Activated CD8-positive, alpha-beta T cell treated with anti-CD3 and anti-CD28 coated beads, Interleukin-2, amount 10 ng/mL, durations not matched to agents 7 days and 5 days (primary cell): ENCODE measurements around the gene MACC1. TPM values are rescaled to one million over a fixed set of nuclear protein-coding genes. Genes with fewer than 3 reads are reported as not detected.

ENCODE experiments used
- ATAC-seq: fragments of 150-1000 bp; cut with Tn5 transposase; one replicate; pipeline ENCODE4 v1.10.0; 2021; ENCODE audit warnings: moderate library complexity
- CTCF ChIA-PET: fragments of 350-600 bp; sonication (Branson Sonifier 250); formaldehyde crosslinking; loops from one replicate; lab custom pipeline; 2021; ENCODE audit warnings: antibody characterized with exemption; lab: Charles Lee
- POLR2A ChIA-PET: fragments of 350-600 bp; sonication (Branson Sonifier 250); formaldehyde crosslinking; loops from one replicate; lab custom pipeline; 2021; ENCODE audit warnings: antibody characterized with exemption; lab: Charles Lee
- DNase-seq: peaks from one replicate; pipeline ENCODE4 v3.0.0-alpha.2; 2020
- H3K27ac Mint-ChIP-seq: one replicate; pipeline ENCODE4 v1.8.0; 2021; ENCODE audit warnings: mild to moderate bottlenecking, mixed read lengths
- H3K27me3 Mint-ChIP-seq: one replicate; pipeline ENCODE4 v1.8.0; 2021; ENCODE audit warnings: low read depth, mixed read lengths
- H3K36me3 Mint-ChIP-seq: one replicate; pipeline ENCODE4 v1.8.0; 2021; ENCODE audit warnings: low read depth, mixed read lengths
- H3K4me1 Mint-ChIP-seq: one replicate; pipeline ENCODE4 v1.8.0; 2021; ENCODE audit warnings: low read depth, mixed read lengths
- H3K4me3 Mint-ChIP-seq: one replicate; pipeline ENCODE4 v1.8.0; 2021; ENCODE audit warnings: mild to moderate bottlenecking, mixed read lengths
- H3K9me3 Mint-ChIP-seq: one replicate; pipeline ENCODE4 v1.8.0; 2022; ENCODE audit warnings: mixed read lengths; ENCODE audit not compliant: insufficient read depth
- total RNA-seq, 2 experiments: library from RNA; stranded (reverse); gene quantifications; one replicate each; pipeline ENCODE4 v1.2.3, GENCODE V29; 2021

MACC1 gene
- total RNA-seq, 2 experiments from 2014 or later = 0.39 to 0.55 TPM

GRCh38 chr7:20226860-20227259 is 9.7 kb upstream of the MACC1 start:
- H3K4me3 Mint-ChIP-seq = no peak overlapping the region
- ATAC-seq (no peak), DNase-seq (no peak)
- ChIA-PET POLR2A (no interaction called here), CTCF (no interaction called here)
- H3K4me1 Mint-ChIP-seq = no peaks in the 10 kb centered on the region
- no peaks in the 10 kb centered on the region for H3K9me3 Mint-ChIP-seq
- no peak overlapping the region for H3K27ac Mint-ChIP-seq
- H3K36me3 Mint-ChIP-seq = no peaks in the 10 kb centered on the region
- H3K27me3 Mint-ChIP-seq = peaks cover 3% of the 10 kb centered on the region

- no peak for ATAC-seq
- H3K27me3 Mint-ChIP-seq = peaks cover 3% of the 10 kb centered on the region
- H3K9me3 Mint-ChIP-seq = no peaks in the 10 kb centered on the region
- H3K36me3 Mint-ChIP-seq = no peaks in the 10 kb centered on the region
- H3K4me1 Mint-ChIP-seq = peaks cover 2% of the 10 kb centered on the region
- ChIA-PET CTCF (no interaction called here), POLR2A (no interaction called here)
- no peak overlapping the region for H3K27ac Mint-ChIP-seq
- H3K4me3 Mint-ChIP-seq = no peak overlapping the region
- no peak for DNase-seq
Observed at GRCh38 chr7:20225384-20225783, 8.2 kb upstream of the MACC1 start.

- CTCF ChIA-PET = no interaction called here
- Mint-ChIP-seq H3K9me3 (no peaks in the 10 kb centered on the region), H3K27ac (no peak overlapping the region)
Observed at GRCh38 chr7:20224025-20224424, 6.8 kb upstream of the MACC1 start.

GRCh38 chr7:20223356-20223755 is 6.2 kb upstream of the MACC1 start:
- ATAC-seq (no peak), DNase-seq (no peak)
- ChIA-PET CTCF (no interaction called here), POLR2A (no interaction called here)
- Mint-ChIP-seq H3K36me3 (no peaks in the 10 kb centered on the region), H3K4me3 (no peak overlapping the region), H3K27ac (no peak overlapping the region), H3K9me3 (no peaks in the 10 kb centered on the region), H3K4me1 (peaks cover 5% of the 10 kb centered on the region), H3K27me3 (peaks cover 3% of the 10 kb centered on the region)

More at GRCh38 chr7:20224025-20224424, 6.8 kb upstream of the MACC1 start:
- H3K36me3 Mint-ChIP-seq = no peaks in the 10 kb centered on the region
- peaks cover 3% of the 10 kb centered on the region for H3K27me3 Mint-ChIP-seq
- no peak for ATAC-seq
- H3K4me1 Mint-ChIP-seq = peaks cover 5% of the 10 kb centered on the region
- POLR2A ChIA-PET = no interaction called here
- H3K4me3 Mint-ChIP-seq = no peak overlapping the region
- no peak for DNase-seq

GRCh38 chr7:20222219-20222828 is 5.1 kb upstream of the MACC1 start:
- no peak overlapping the region for H3K4me3 Mint-ChIP-seq
- CTCF ChIA-PET = no interaction called here
- no peaks in the 10 kb centered on the region for H3K36me3 Mint-ChIP-seq
- POLR2A ChIA-PET = no interaction called here
- DNase-seq (no peak), ATAC-seq (no peak)
- H3K4me1 Mint-ChIP-seq = peaks cover 5% of the 10 kb centered on the region
- H3K27ac Mint-ChIP-seq = no peak overlapping the region
- H3K9me3 Mint-ChIP-seq = no peaks in the 10 kb centered on the region
- H3K27me3 Mint-ChIP-seq = peaks cover 3% of the 10 kb centered on the region

GRCh38 chr7:20220921-20221547 is 3.9 kb upstream of the MACC1 start:
- Mint-ChIP-seq H3K4me3 (no peak overlapping the region), H3K4me1 (peaks cover 5% of the 10 kb centered on the region), H3K36me3 (no peaks in the 10 kb centered on the region), H3K27me3 (peaks cover 3% of the 10 kb centered on the region), H3K27ac (no peak overlapping the region), H3K9me3 (no peaks in the 10 kb centered on the region)
- ATAC-seq = no peak
- ChIA-PET CTCF (no interaction called here), POLR2A (no interaction called here)
- DNase-seq = no peak

- Mint-ChIP-seq H3K4me3 (no peak overlapping the region), H3K27ac (no peak overlapping the region), H3K9me3 (no peaks in the 10 kb centered on the region), H3K36me3 (no peaks in the 10 kb centered on the region), H3K4me1 (peaks cover 5% of the 10 kb centered on the region), H3K27me3 (peaks cover 3% of the 10 kb centered on the region)
- DNase-seq = no peak
- ChIA-PET POLR2A (no interaction called here), CTCF (no interaction called here)
- no peak for ATAC-seq
Observed at GRCh38 chr7:20220293-20220761, 3.1 kb upstream of the MACC1 start.

- ATAC-seq = peak; percentile 57
- ChIA-PET POLR2A (interaction anchor here (0.5 kb wide), 1 partner anchor 76 kb away, joined by 3 read pairs; no protein-coding TSS in a partner anchor), CTCF (no interaction called here)
- DNase-seq = no peak
- no peak overlapping the region for H3K27ac Mint-ChIP-seq
- H3K9me3 Mint-ChIP-seq = no peaks in the 10 kb centered on the region
- no peak overlapping the region for H3K4me3 Mint-ChIP-seq
- H3K36me3 Mint-ChIP-seq = no peaks in the 10 kb centered on the region
- H3K27me3 Mint-ChIP-seq = peaks cover 3% of the 10 kb centered on the region
- peaks cover 5% of the 10 kb centered on the region for H3K4me1 Mint-ChIP-seq
Observed at GRCh38 chr7:20219446-20220292, 2.5 kb upstream of the MACC1 start.

- Mint-ChIP-seq H3K4me3 (no peak overlapping the region), H3K36me3 (no peaks in the 10 kb centered on the region), H3K9me3 (no peaks in the 10 kb centered on the region), H3K4me1 (peaks cover 5% of the 10 kb centered on the region), H3K27me3 (peaks cover 2% of the 10 kb centered on the region), H3K27ac (no peak overlapping the region)
- ATAC-seq = no peak
- ChIA-PET CTCF (no interaction called here), POLR2A (no interaction called here)
- no peak for DNase-seq
Observed at GRCh38 chr7:20219062-20219445, 1.9 kb upstream of the MACC1 start.

- POLR2A ChIA-PET = no interaction called here
- ATAC-seq = no peak
- Mint-ChIP-seq H3K27ac (no peak overlapping the region), H3K9me3 (no peaks in the 10 kb centered on the region), H3K4me1 (peaks cover 5% of the 10 kb centered on the region), H3K27me3 (no peaks in the 10 kb centered on the region), H3K4me3 (no peak overlapping the region), H3K36me3 (no peaks in the 10 kb centered on the region)
- CTCF ChIA-PET = no interaction called here
- DNase-seq = no peak
Observed at GRCh38 chr7:20218279-20218678, 1.1 kb upstream of the MACC1 start.

GRCh38 chr7:20216406-20217036 is 663 bp downstream of the MACC1 start:
- Mint-ChIP-seq H3K9me3 (no peaks in the 10 kb centered on the region), H3K27ac (no peak overlapping the region), H3K27me3 (no peaks in the 10 kb centered on the region), H3K4me1 (peaks cover 5% of the 10 kb centered on the region), H3K36me3 (no peaks in the 10 kb centered on the region), H3K4me3 (no peak overlapping the region)
- ATAC-seq (no peak), DNase-seq (no peak)
- ChIA-PET CTCF (no interaction called here), POLR2A (no interaction called here)
